K562 (cell line): ENCODE results near the gene SRGN.

ENCODE experiments used
- BHLHE40 ChIP-seq: IDR thresholded peaks from 2 replicates; pipeline ENCODE4 v1.6.1; 2011; ENCODE audit warnings: low read length, improper control_type of control experiment
- EHMT2 ChIP-seq: fragments of 450-650 bp; IDR thresholded peaks from 2 replicates; pipeline ENCODE4 v1.6.1; 2018; ENCODE audit warnings: antibody characterized with exemption
- POLR2A ChIP-seq: fragments of 450-650 bp; conservative IDR thresholded peaks from 2 replicates; pipeline ENCODE4 v1.6.1; 2016
- TF ChIP-seq, protein P1 (sequence below), 3 experiments: IDR thresholded peaks in 2 of 3; conservative IDR thresholded peaks in 1 of 3; 2 replicates each; pipeline ENCODE4 v1.5.1; 2011 to 2012; ENCODE audit warnings: low read length in 3 of 3, mild to moderate bottlenecking in 3 of 3, control low read depth in 2 of 3, improper control_type of control experiment in 1 of 3, inconsistent platforms in 1 of 3, low read depth in 1 of 3, mixed read lengths in 1 of 3, moderate library complexity in 1 of 3; ENCODE audit not compliant: insufficient read depth in 2 of 3
- TF ChIP-seq, protein P2 (sequence below): fragments of 450-650 bp; formaldehyde crosslinking; IDR thresholded peaks from 2 replicates; pipeline ENCODE4 v1.4.0; 2020; ENCODE audit warnings: mild to moderate bottlenecking, moderate library complexity

DNA sequence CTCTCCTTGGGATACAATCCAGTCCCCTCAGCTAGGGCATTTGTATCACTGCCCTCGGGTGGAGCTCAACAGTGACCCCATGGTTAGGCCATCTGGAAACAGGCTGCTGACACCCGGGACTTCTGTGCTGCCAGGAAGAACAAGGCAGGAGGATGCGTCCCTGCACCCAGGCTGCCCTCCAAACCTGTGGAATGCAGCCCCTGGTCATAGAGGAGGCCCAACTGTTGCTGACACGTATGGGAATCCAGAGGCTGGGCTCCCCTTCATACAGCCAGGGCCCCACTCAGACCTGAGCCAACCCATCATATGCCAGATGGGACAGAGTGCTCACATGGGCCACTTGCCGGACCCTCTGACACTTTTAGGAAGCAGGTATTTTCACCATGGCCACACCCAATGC, 45.5 kb upstream of the SRGN start:
- TF ChIP-seq BHLHE40 (no peak), EHMT2 (no peak), POLR2A (no peak)
- TF ChIP-seq, protein P1, sequence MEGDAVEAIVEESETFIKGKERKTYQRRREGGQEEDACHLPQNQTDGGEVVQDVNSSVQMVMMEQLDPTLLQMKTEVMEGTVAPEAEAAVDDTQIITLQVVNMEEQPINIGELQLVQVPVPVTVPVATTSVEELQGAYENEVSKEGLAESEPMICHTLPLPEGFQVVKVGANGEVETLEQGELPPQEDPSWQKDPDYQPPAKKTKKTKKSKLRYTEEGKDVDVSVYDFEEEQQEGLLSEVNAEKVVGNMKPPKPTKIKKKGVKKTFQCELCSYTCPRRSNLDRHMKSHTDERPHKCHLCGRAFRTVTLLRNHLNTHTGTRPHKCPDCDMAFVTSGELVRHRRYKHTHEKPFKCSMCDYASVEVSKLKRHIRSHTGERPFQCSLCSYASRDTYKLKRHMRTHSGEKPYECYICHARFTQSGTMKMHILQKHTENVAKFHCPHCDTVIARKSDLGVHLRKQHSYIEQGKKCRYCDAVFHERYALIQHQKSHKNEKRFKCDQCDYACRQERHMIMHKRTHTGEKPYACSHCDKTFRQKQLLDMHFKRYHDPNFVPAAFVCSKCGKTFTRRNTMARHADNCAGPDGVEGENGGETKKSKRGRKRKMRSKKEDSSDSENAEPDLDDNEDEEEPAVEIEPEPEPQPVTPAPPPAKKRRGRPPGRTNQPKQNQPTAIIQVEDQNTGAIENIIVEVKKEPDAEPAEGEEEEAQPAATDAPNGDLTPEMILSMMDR (IDR thresholded peaks at IDR 0.05 in 2 of 3, conservative IDR thresholded peaks at IDR 0.05 in 1 of 3; ENCODE audit: insufficient read depth in 2 of 3, low read depth in 1 of 3, low read length in 3 of 3), result no peak
- TF ChIP-seq, protein P2, sequence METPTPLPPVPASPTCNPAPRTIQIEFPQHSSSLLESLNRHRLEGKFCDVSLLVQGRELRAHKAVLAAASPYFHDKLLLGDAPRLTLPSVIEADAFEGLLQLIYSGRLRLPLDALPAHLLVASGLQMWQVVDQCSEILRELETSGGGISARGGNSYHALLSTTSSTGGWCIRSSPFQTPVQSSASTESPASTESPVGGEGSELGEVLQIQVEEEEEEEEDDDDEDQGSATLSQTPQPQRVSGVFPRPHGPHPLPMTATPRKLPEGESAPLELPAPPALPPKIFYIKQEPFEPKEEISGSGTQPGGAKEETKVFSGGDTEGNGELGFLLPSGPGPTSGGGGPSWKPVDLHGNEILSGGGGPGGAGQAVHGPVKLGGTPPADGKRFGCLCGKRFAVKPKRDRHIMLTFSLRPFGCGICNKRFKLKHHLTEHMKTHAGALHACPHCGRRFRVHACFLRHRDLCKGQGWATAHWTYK (CRISPR knock-in tag), result no peak
